ENCODE results near the gene ZNF670. TPM values are rescaled to one million over a fixed set of nuclear protein-coding genes. Genes with fewer than 3 reads are reported as not detected.

The ZNF670 gene
- total RNA-seq, 1 experiment from 2014 or later, result 2.5 TPM

DNA sequence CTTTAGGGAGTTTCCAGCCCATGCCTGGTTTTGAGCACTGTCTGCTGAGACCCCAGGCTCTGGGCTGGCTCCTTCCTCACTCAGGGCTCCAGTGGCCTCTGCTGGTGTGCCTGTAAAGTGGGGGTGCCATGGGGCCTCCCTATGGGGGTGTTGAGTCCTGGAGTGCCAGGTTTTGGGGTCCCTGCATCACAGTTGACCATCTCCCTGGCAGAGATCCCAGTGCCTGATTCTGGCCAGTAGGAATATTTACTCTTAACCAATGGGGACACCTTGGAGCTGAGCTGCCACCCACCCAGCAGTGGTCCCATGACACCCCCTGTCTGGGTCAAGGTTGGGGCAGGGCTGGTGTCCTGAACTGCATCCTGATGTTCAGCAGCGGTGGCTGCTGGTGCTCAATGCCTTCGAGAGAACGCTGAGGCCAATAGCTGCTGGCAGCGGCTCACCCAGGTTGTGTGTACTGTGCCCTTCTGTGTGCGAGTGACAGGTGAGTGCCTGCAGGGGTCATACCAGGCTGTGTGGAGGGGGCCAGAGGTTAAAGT, 35.2 kb upstream of the ZNF670 start:
- no peak for DNase-seq
- H3K4me1 ChIP-seq (replicated peaks; ENCODE audit: insufficient read depth), result no peaks in the 10 kb centered on the region
- H3K9me2 ChIP-seq (ENCODE audit: insufficient read depth), result no peaks in the 10 kb centered on the region
- no peaks in the 10 kb centered on the region for H4K20me1 ChIP-seq (ENCODE audit: insufficient read depth)
- no peak overlapping the region for H3K27ac ChIP-seq
- no peak overlapping the region for H2AFZ ChIP-seq
- no peak overlapping the region for H3K4me2 ChIP-seq
- ChIA-PET CTCF (no interaction called here), POLR2A (ENCODE audit: unreplicated experiment) (no interaction called here)
- no TSS peak for BruUV-seq (replicated peaks)
- H3K4me3 ChIP-seq, result no peak overlapping the region
- no peaks in the 10 kb centered on the region for H3K36me3 ChIP-seq (ENCODE audit: low read depth)
- H3K79me2 ChIP-seq (ENCODE audit: low read depth), result no peaks in the 10 kb centered on the region
- no peak for TF ChIP-seq EZH2 (IDR thresholded peaks at IDR 0.05; ENCODE audit: low read depth)
- TF ChIP-seq, protein P1, sequence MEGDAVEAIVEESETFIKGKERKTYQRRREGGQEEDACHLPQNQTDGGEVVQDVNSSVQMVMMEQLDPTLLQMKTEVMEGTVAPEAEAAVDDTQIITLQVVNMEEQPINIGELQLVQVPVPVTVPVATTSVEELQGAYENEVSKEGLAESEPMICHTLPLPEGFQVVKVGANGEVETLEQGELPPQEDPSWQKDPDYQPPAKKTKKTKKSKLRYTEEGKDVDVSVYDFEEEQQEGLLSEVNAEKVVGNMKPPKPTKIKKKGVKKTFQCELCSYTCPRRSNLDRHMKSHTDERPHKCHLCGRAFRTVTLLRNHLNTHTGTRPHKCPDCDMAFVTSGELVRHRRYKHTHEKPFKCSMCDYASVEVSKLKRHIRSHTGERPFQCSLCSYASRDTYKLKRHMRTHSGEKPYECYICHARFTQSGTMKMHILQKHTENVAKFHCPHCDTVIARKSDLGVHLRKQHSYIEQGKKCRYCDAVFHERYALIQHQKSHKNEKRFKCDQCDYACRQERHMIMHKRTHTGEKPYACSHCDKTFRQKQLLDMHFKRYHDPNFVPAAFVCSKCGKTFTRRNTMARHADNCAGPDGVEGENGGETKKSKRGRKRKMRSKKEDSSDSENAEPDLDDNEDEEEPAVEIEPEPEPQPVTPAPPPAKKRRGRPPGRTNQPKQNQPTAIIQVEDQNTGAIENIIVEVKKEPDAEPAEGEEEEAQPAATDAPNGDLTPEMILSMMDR (conservative IDR thresholded peaks at IDR 0.05), result no peak
- H3K27me3 ChIP-seq (ENCODE audit: insufficient read depth, low read depth), result no peaks in the 10 kb centered on the region
- intact Hi-C loops (cut with micrococcal nuclease; ENCODE audit: unreplicated experiment), result no loop called here
- no peaks in the 10 kb centered on the region for H3F3A ChIP-seq (ENCODE audit: insufficient read depth, low read depth)
- H3K9me3 ChIP-seq (ENCODE audit: insufficient read depth, low read depth), result no peaks in the 10 kb centered on the region

DNA sequence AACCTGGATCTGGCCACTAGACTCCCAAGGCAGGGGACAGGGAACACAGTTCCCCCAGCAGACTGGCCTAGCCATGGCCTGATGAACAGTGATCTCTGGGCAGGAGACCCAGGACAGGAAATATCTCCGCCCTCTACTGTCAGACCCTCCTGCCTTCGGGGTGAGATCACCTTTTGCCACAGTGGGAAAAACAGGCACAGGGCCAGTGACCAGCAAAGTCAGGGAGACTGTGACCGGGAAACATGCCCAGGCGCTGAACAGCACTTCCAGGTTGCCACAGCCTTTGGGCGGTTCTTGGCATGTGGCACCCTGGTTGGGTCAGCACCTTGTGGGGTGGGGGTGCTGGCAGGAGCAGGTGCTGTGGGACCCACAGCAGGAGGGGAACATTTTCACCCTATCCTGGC, 34.5 kb upstream of the ZNF670 start:
- H3K4me2 ChIP-seq, result no peak overlapping the region
- no peaks in the 10 kb centered on the region for H3F3A ChIP-seq (ENCODE audit: insufficient read depth, low read depth)
- no peaks in the 10 kb centered on the region for H3K36me3 ChIP-seq (ENCODE audit: low read depth)
- BruUV-seq (replicated peaks), result no TSS peak
- no peak overlapping the region for H3K4me3 ChIP-seq
- no peak overlapping the region for H2AFZ ChIP-seq
- H4K20me1 ChIP-seq (ENCODE audit: insufficient read depth), result no peaks in the 10 kb centered on the region
- TF ChIP-seq, protein P1 (conservative IDR thresholded peaks at IDR 0.05), result no peak
- TF ChIP-seq EZH2 (IDR thresholded peaks at IDR 0.05; ENCODE audit: low read depth), result no peak
- H3K9me2 ChIP-seq (ENCODE audit: insufficient read depth), result no peaks in the 10 kb centered on the region
- ChIA-PET CTCF (no interaction called here), POLR2A (ENCODE audit: unreplicated experiment) (no interaction called here)
- peak in 1 of 2 experiments; percentile 21 for DNase-seq
- H3K4me1 ChIP-seq (replicated peaks; ENCODE audit: insufficient read depth), result no peaks in the 10 kb centered on the region
- intact Hi-C loops (cut with micrococcal nuclease; ENCODE audit: unreplicated experiment), result no loop called here
- no peak overlapping the region for H3K27ac ChIP-seq
- no peaks in the 10 kb centered on the region for H3K9me3 ChIP-seq (ENCODE audit: insufficient read depth, low read depth)
- no peaks in the 10 kb centered on the region for H3K79me2 ChIP-seq (ENCODE audit: low read depth)
- no peaks in the 10 kb centered on the region; the same call in 1 of the 2 replicates for H3K27me3 ChIP-seq (ENCODE audit: insufficient read depth, low read depth)

DNA sequence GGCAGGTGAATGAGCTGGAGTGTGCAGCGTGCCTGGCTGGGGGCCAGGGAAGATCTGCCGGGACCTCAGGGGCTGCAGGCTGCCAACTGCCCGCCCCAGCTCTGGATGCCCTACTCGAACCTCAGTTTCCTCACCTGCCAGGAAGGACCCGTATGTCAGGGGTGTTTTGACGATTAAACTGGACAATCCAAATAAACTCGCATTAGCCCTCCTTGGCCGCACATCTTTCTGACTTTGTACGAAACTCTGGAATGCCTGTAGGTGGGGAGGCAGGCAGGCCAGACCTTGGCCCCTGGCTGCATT, 33.8 kb upstream of the ZNF670 start:
- Histone ChIP-seq H3K9me3 (ENCODE audit: insufficient read depth, low read depth) (no peaks in the 10 kb centered on the region), H3K9me2 (ENCODE audit: insufficient read depth) (no peaks in the 10 kb centered on the region), H4K20me1 (ENCODE audit: insufficient read depth) (no peaks in the 10 kb centered on the region), H3K36me3 (ENCODE audit: low read depth) (no peaks in the 10 kb centered on the region), H3K4me2 (peak overlapping the region; percentile 60; the same call in 1 of the 2 replicates), H3K4me1 (replicated peaks; ENCODE audit: insufficient read depth) (no peaks in the 10 kb centered on the region), H3K4me3 (no peak overlapping the region), H3F3A (ENCODE audit: insufficient read depth, low read depth) (no peaks in the 10 kb centered on the region), H2AFZ (no peak overlapping the region), H3K27me3 (ENCODE audit: insufficient read depth, low read depth) (peaks cover 6% of the 10 kb centered on the region; the same call in 1 of the 2 replicates), H3K27ac (no peak overlapping the region), H3K79me2 (ENCODE audit: low read depth) (no peaks in the 10 kb centered on the region)
- ChIA-PET POLR2A (ENCODE audit: unreplicated experiment) (no interaction called here), CTCF (no interaction called here)
- BruUV-seq (replicated peaks), result no TSS peak
- intact Hi-C loops (cut with micrococcal nuclease; ENCODE audit: unreplicated experiment), result no loop called here
- TF ChIP-seq EZH2 (IDR thresholded peaks at IDR 0.05; ENCODE audit: low read depth), result no peak
- TF ChIP-seq, protein P1 (conservative IDR thresholded peaks at IDR 0.05), result no peak
- DNase-seq, result no peak
